Right lung (tissue), 10 donors: ENCODE data around the gene DLX5. TPM values are rescaled to one million over a fixed set of nuclear protein-coding genes. Genes with fewer than 3 reads are reported as not detected.
"Not testable (repeated sequence)": the region's sequence is repeated elsewhere in the genome, so short reads cannot be mapped to it uniquely, and the experiment has no call there.

Experiments
- DNase-seq, 2 donors: peaks; one replicate each; pipeline ENCODE4 v3.0.0-alpha.2; 2013
- long read RNA-seq, 8 donors: transcript quantifications; one replicate each; lab custom pipeline, GENCODE V29; 2026
- polyA plus RNA-seq, 5 donors: library from polyadenylated mRNA; unstranded; fragments of 120-200 nt; gene quantifications; one replicate each; pipeline versions ENCODE4 v1.2.1 to v1.2.3, GENCODE V29; 2013; ENCODE audit warnings: inconsistent platforms in 1 of 5, low replicate concordance in 1 of 5; ENCODE audit not compliant: insufficient read length in 5 of 5, insufficient read depth in 1 of 5

Gene DLX5
- polyA plus RNA-seq = 10 to 100 TPM; 10.0 to 17.9 (median 13.0) TPM
- long read RNA-seq, donor 1, transcript DLX5-201 (3 exons, 1,422 nt) = major isoform, 6 of 17 reads
- long read RNA-seq, donor 1, partial matches to known transcripts = 7 of 17 reads
- long read RNA-seq, donor 1, other reads (novel, unspliced or antisense) = 0 of 17 reads
- long read RNA-seq, donor 2, partial matches to known transcripts = 0 of 1 reads
- long read RNA-seq, donor 2, other reads (novel, unspliced or antisense) = 0 of 1 reads
- long read RNA-seq, donor 3, partial matches to known transcripts = 0 of 5 reads
- long read RNA-seq, donor 3, other reads (novel, unspliced or antisense) = 0 of 5 reads
- long read RNA-seq, donor 4, partial matches to known transcripts = 0 of 3 reads
- long read RNA-seq, donor 4, other reads (novel, unspliced or antisense) = 0 of 3 reads
- long read RNA-seq, donor 5, transcript DLX5-201 (3 exons, 1,422 nt) = major isoform, 7 of 17 reads
- long read RNA-seq, donor 5, partial matches to known transcripts = 9 of 17 reads
- long read RNA-seq, donor 5, other reads (novel, unspliced or antisense) = 0 of 17 reads
- long read RNA-seq, donor 6, transcript DLX5-201 (3 exons, 1,422 nt) = major isoform, 5 of 8 reads
- long read RNA-seq, donor 6, partial matches to known transcripts = 0 of 8 reads
- long read RNA-seq, donor 6, other reads (novel, unspliced or antisense) = 0 of 8 reads
- long read RNA-seq, donor 7 = 0 reads
- long read RNA-seq, donor 8, partial matches to known transcripts = 0 of 2 reads
- long read RNA-seq, donor 8, other reads (novel, unspliced or antisense) = 0 of 2 reads

- DNase-seq = peak; percentile 79 to 84
Observed at GRCh38 chr7:97024209-97025129, at the start of gene DLX5. Gene DLX5, minus strand, starts transcription at chr7:97024831. Its CDS starts 208 bp downstream, at chr7:97024623.

- DNase-seq = not testable (repeated sequence)
Observed at GRCh38 chr7:97072025-97072424, 47.4 kb upstream of the DLX5 start.

GRCh38 chr7:97064972-97065587, 40.4 kb upstream of the DLX5 start:
- DNase-seq = peak; percentile 13 to 22

GRCh38 chr7:97064020-97064419, 39.4 kb upstream of the DLX5 start:
- no peak for DNase-seq

- no peak for DNase-seq
Observed at GRCh38 chr7:97043281-97043680, 18.6 kb upstream of the DLX5 start.

GRCh38 chr7:97039374-97040065, 14.9 kb upstream of the DLX5 start:
- DNase-seq = no peak

- DNase-seq = not testable (repeated sequence)
Observed at GRCh38 chr7:97034213-97034852, 9.7 kb upstream of the DLX5 start.

- DNase-seq = peak; percentile 81 to 84
Observed at GRCh38 chr7:97027427-97028234, 3.0 kb upstream of the DLX5 start.

GRCh38 chr7:97026715-97027426, 2.2 kb upstream of the DLX5 start:
- no peak for DNase-seq

GRCh38 chr7:97025983-97026714, 1.5 kb upstream of the DLX5 start:
- no peak for DNase-seq

- no peak for DNase-seq
Observed at GRCh38 chr7:97025130-97025499, 484 bp upstream of the DLX5 start.

GRCh38 chr7:97022491-97023306, 1.9 kb downstream of the DLX5 start:
- DNase-seq = no peak

GRCh38 chr7:97021747-97022490, 2.7 kb downstream of the DLX5 start:
- no peak for DNase-seq

- DNase-seq = no peak
Observed at GRCh38 chr7:97020996-97021746, 3.5 kb downstream of the DLX5 start.

- DNase-seq = no peak
Observed at GRCh38 chr7:97020601-97020995, 4.0 kb downstream of the DLX5 start.
